Neural cell (in vitro differentiated cells): ENCODE measurements around the gene FRMD4A. TPM values are rescaled to one million over a fixed set of nuclear protein-coding genes. Genes with fewer than 3 reads are reported as not detected.
A peak's percentile ranks its signal among the peaks of the same experiment; 100 is the strongest.

Experiments
- H2AFZ ChIP-seq: fragments of 200-600, 300-800 bp; sonication (generic), shearing (Covaris generic); 2 replicates; pipeline ENCODE4 v1.6.0; 2014; ENCODE audit warnings: low read depth, mild to moderate bottlenecking, antibody characterized with exemption, low read length, moderate library complexity
- H3F3A ChIP-seq: fragments of 200-600 bp; shearing (Covaris generic); 2 replicates; pipeline ENCODE4 v1.6.1; 2016; ENCODE audit warnings: mild to moderate bottlenecking, moderate library complexity, mixed read lengths, antibody characterized with exemption, low read length; ENCODE audit not compliant: insufficient read depth, poor library complexity, severe bottlenecking
- H3K27ac ChIP-seq: fragments of 200-600, 300-800 bp; sonication (generic), shearing (Covaris generic); 2 replicates; pipeline ENCODE4 v1.5.1; 2014; ENCODE audit warnings: mild to moderate bottlenecking, low read length, moderate library complexity
- H3K27me3 ChIP-seq: fragments of 300-800, 200-600 bp; sonication (generic), shearing (Covaris generic); 2 replicates; pipeline ENCODE4 v1.6.0; 2014; ENCODE audit warnings: mild to moderate bottlenecking, low read depth, low read length, moderate library complexity; ENCODE audit not compliant: insufficient read depth
- H3K36me3 ChIP-seq: fragments of 300-800, 200-600 bp; sonication (generic), shearing (Covaris generic); 2 replicates; pipeline ENCODE4 v1.5.1; 2014; ENCODE audit warnings: mild to moderate bottlenecking, antibody characterized with exemption, low read length, moderate library complexity; ENCODE audit not compliant: insufficient read depth
- H3K4me2 ChIP-seq: fragments of 300-800, 200-600 bp; sonication (generic), shearing (Covaris generic); 2 replicates; pipeline ENCODE4 v1.6.0; 2014; ENCODE audit warnings: mild to moderate bottlenecking, low read length
- H3K4me3 ChIP-seq: fragments of 300-800, 200-600 bp; sonication (generic), shearing (Covaris generic); 2 replicates; pipeline ENCODE4 v1.5.1; 2014; ENCODE audit warnings: mild to moderate bottlenecking, low read length, moderate library complexity
- H3K79me2 ChIP-seq: fragments of 200-600 bp; shearing (Covaris generic); replicated peaks from 2 replicates; pipeline ENCODE4 v1.6.0; 2014; ENCODE audit warnings: mild to moderate bottlenecking, low read length, moderate library complexity; ENCODE audit not compliant: insufficient read depth
- H3K9ac ChIP-seq: fragments of 300-800, 200-600 bp; sonication (generic), shearing (Covaris generic); 2 replicates; pipeline ENCODE4 v1.6.1; 2016; ENCODE audit warnings: mild to moderate bottlenecking, low read length, mixed read lengths
- H3K9me2 ChIP-seq: fragments of 200-600 bp; shearing (Covaris generic); 2 replicates; pipeline ENCODE4 v1.6.1; 2016; ENCODE audit warnings: mild to moderate bottlenecking, low read length, mixed read lengths; ENCODE audit not compliant: insufficient read depth
- H3K9me3 ChIP-seq: fragments of 200-600, 300-800 bp; sonication (generic), shearing (Covaris generic); 2 replicates; pipeline ENCODE4 v1.6.1; 2016; ENCODE audit warnings: mild to moderate bottlenecking, mixed run types, low read length, moderate library complexity, mixed read lengths
- H4K20me1 ChIP-seq: fragments of 200-600 bp; shearing (Covaris generic); 2 replicates; pipeline ENCODE4 v1.6.1; 2016; ENCODE audit warnings: mild to moderate bottlenecking, mixed run types; ENCODE audit not compliant: insufficient read depth
- CTCF ChIP-seq: fragments of 450-650 bp; IDR thresholded peaks from 2 replicates; pipeline ENCODE4 v1.5.1; 2014; ENCODE audit warnings: antibody characterized with exemption, mild to moderate bottlenecking, moderate library complexity; ENCODE audit not compliant: poor library complexity, severe bottlenecking
- EP300 ChIP-seq: fragments of 450-650 bp; conservative IDR thresholded peaks from 2 replicates; pipeline ENCODE4 v1.6.1; 2014; ENCODE audit warnings: antibody characterized with exemption, mild to moderate bottlenecking, moderate library complexity; ENCODE audit not compliant: poor library complexity, severe bottlenecking
- EZH2 ChIP-seq: fragments of 200-600, 300-800 bp; shearing (Covaris generic), sonication (generic); IDR thresholded peaks from 2 replicates; pipeline ENCODE4 v1.6.1; 2014; ENCODE audit warnings: antibody characterized with exemption, low read length, borderline replicate concordance, mild to moderate bottlenecking; ENCODE audit not compliant: insufficient read depth, poor library complexity, severe bottlenecking
- MXI1 ChIP-seq: fragments of 450-650 bp; conservative IDR thresholded peaks from 2 replicates; pipeline ENCODE4 v1.6.1; 2014; ENCODE audit warnings: antibody characterized with exemption, mild to moderate bottlenecking; ENCODE audit not compliant: poor library complexity, severe bottlenecking
- POLR2AphosphoS5 ChIP-seq: IDR thresholded peaks from 2 replicates; pipeline ENCODE4 v1.6.1; 2012
- RAD21 ChIP-seq: fragments of 450-650 bp; conservative IDR thresholded peaks from 2 replicates; pipeline ENCODE4 v1.6.1; 2014; ENCODE audit warnings: antibody characterized with exemption, mild to moderate bottlenecking, moderate library complexity
- REST ChIP-seq: IDR thresholded peaks from 2 replicates; pipeline ENCODE4 v1.6.1; 2012; ENCODE audit warnings: borderline replicate concordance
- SMC3 ChIP-seq: fragments of 450-650 bp; conservative IDR thresholded peaks from 2 replicates; pipeline ENCODE4 v1.6.1; 2014; ENCODE audit warnings: antibody characterized with exemption, mild to moderate bottlenecking, moderate library complexity; ENCODE audit not compliant: poor library complexity
- TAF1 ChIP-seq: IDR thresholded peaks from 2 replicates; pipeline ENCODE4 v1.6.1; 2012; ENCODE audit warnings: low read depth
- polyA plus RNA-seq: library from polyadenylated mRNA; depleted of rRNA; stranded (reverse); fragments of >200 nt; gene quantifications from 2 replicates; pipeline ENCODE4 v1.2.3, GENCODE V29; 2014

FRMD4A gene
- polyA plus RNA-seq, 1 donor from 2014 or later: 36.5 TPM

DNA sequence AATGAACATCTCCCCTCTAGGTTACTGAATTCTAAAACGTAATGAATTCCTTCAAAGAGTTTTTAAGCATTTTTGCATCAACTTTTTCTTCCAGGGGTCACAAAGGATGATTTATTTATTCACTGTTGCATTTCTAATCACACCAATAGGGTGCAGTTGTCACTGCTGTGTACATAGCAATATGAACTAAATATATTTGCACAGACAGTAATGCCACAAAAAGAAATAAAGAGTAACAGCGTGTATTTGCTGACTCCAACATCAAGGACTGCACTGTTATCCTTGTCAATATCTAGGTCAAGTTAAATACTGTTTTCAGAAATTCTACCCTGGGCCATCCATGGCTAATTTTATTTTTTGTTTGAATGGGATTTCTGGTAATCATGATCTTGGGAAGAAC, 138.0 kb downstream of the FRMD4A start:
- H3K9ac ChIP-seq: no peak overlapping the region
- no peaks in the 10 kb centered on the region for H4K20me1 ChIP-seq
- TF ChIP-seq CTCF: no peak
- TF ChIP-seq EZH2: no peak
- no peak for TF ChIP-seq RAD21
- TF ChIP-seq TAF1: no peak
- no peak for TF ChIP-seq POLR2AphosphoS5
- TF ChIP-seq EP300: no peak
- no peak for TF ChIP-seq SMC3
- no peak for TF ChIP-seq REST
- TF ChIP-seq MXI1: no peak
- H3K27me3 ChIP-seq: no peaks in the 10 kb centered on the region
- H3K9me2 ChIP-seq: no peaks in the 10 kb centered on the region
- no peak overlapping the region for H3K4me3 ChIP-seq
- peak overlapping the region; percentile 22 for H3K4me2 ChIP-seq
- no peak overlapping the region for H2AFZ ChIP-seq
- H3K27ac ChIP-seq: peak overlapping the region; percentile 18
- H3K9me3 ChIP-seq: no peaks in the 10 kb centered on the region
- H3K36me3 ChIP-seq: no peaks in the 10 kb centered on the region
- no peaks in the 10 kb centered on the region for H3K79me2 ChIP-seq
- H3F3A ChIP-seq: no peaks in the 10 kb centered on the region

- H3K9ac ChIP-seq: no peak overlapping the region
- H3F3A ChIP-seq: no peaks in the 10 kb centered on the region
- no peak overlapping the region for H3K27ac ChIP-seq
- no peaks in the 10 kb centered on the region for H3K9me3 ChIP-seq
- no peaks in the 10 kb centered on the region for H3K27me3 ChIP-seq
- H3K79me2 ChIP-seq: no peaks in the 10 kb centered on the region
- H2AFZ ChIP-seq: no peak overlapping the region
- no peaks in the 10 kb centered on the region for H3K36me3 ChIP-seq
- H3K4me2 ChIP-seq: no peak overlapping the region
- H3K4me3 ChIP-seq: no peak overlapping the region
- no peak for TF ChIP-seq RAD21
- no peak for TF ChIP-seq REST
- no peak for TF ChIP-seq CTCF
- no peak for TF ChIP-seq POLR2AphosphoS5
- TF ChIP-seq TAF1: no peak
- no peak for TF ChIP-seq MXI1
- TF ChIP-seq EP300: no peak
- TF ChIP-seq EZH2: no peak
- TF ChIP-seq SMC3: no peak
- no peaks in the 10 kb centered on the region for H4K20me1 ChIP-seq
- no peaks in the 10 kb centered on the region for H3K9me2 ChIP-seq
Observed at GRCh38 chr10:14191871-14192270, 138.9 kb downstream of the FRMD4A start.
